Astrocyte (in vitro differentiated cells and primary cell): ENCODE measurements around the gene EVL. TPM values are rescaled to one million over a fixed set of nuclear protein-coding genes. Genes with fewer than 3 reads are reported as not detected.

Source experiments
- DNase-seq: peaks from one replicate; pipeline ENCODE4 v3.0.0-alpha.2; 2010; ENCODE audit warnings: low read depth
- FAIRE-seq: peaks from 2 replicates; lab custom pipeline; 2011; peaks lifted over from hg19 to GRCh38; lab: Jason Lieb, UNC
- H2AFZ ChIP-seq: 2 replicates; pipeline ENCODE4 v1.6.0; 2012; ENCODE audit warnings: low read depth, low read length, inconsistent platforms
- H3K27ac ChIP-seq: 2 replicates; pipeline ENCODE4 v1.5.1; 2011; ENCODE audit warnings: low read depth, low read length, inconsistent platforms
- H3K27me3 ChIP-seq: 2 replicates; pipeline ENCODE4 v1.6.0; 2011; ENCODE audit warnings: low read length, inconsistent platforms; ENCODE audit not compliant: insufficient read depth
- H3K36me3 ChIP-seq: 2 replicates; pipeline ENCODE4 v1.5.1; 2011; ENCODE audit warnings: low read length, inconsistent platforms; ENCODE audit not compliant: insufficient read depth
- H3K4me1 ChIP-seq: 2 replicates; pipeline ENCODE4 v1.5.1; 2011; ENCODE audit warnings: low read length, inconsistent platforms; ENCODE audit not compliant: insufficient read depth
- H3K4me2 ChIP-seq: 2 replicates; pipeline ENCODE4 v1.6.0; 2012; ENCODE audit warnings: low read length, inconsistent platforms
- H3K4me3 ChIP-seq: 2 replicates; pipeline ENCODE4 v1.5.1; 2011; ENCODE audit warnings: low read depth, mild to moderate bottlenecking, low read length, inconsistent platforms; ENCODE audit not compliant: insufficient read depth
- H3K79me2 ChIP-seq: 2 replicates; pipeline ENCODE4 v1.6.0; 2012; ENCODE audit warnings: mild to moderate bottlenecking, low read length, inconsistent platforms; ENCODE audit not compliant: insufficient read depth
- H3K9ac ChIP-seq: 2 replicates; pipeline ENCODE4 v1.6.0; 2012; ENCODE audit warnings: mild to moderate bottlenecking, low read length, inconsistent platforms
- H3K9me3 ChIP-seq: 2 replicates; pipeline ENCODE4 v1.5.1; 2012; ENCODE audit warnings: low read depth, mild to moderate bottlenecking, low read length, inconsistent platforms; ENCODE audit not compliant: insufficient read depth
- H4K20me1 ChIP-seq: 2 replicates; pipeline ENCODE4 v1.6.0; 2012; ENCODE audit warnings: low read length, inconsistent platforms; ENCODE audit not compliant: insufficient read depth
- H3K27ac Mint-ChIP-seq: one replicate; pipeline ENCODE4 v1.8.0; 2021; ENCODE audit warnings: mild to moderate bottlenecking, mixed read lengths; ENCODE audit not compliant: unreplicated experiment
- H3K27me3 Mint-ChIP-seq: one replicate; pipeline ENCODE4 v1.8.0; 2021; ENCODE audit warnings: low read depth, mixed read lengths; ENCODE audit not compliant: unreplicated experiment
- H3K36me3 Mint-ChIP-seq: one replicate; pipeline ENCODE4 v1.8.0; 2021; ENCODE audit warnings: low read depth, mixed read lengths; ENCODE audit not compliant: unreplicated experiment
- H3K4me1 Mint-ChIP-seq: one replicate; pipeline ENCODE4 v1.8.0; 2021; ENCODE audit warnings: low read depth, mixed read lengths; ENCODE audit not compliant: unreplicated experiment
- H3K4me3 Mint-ChIP-seq: one replicate; pipeline ENCODE4 v1.8.0; 2021; ENCODE audit warnings: mild to moderate bottlenecking, moderate library complexity, mixed read lengths; ENCODE audit not compliant: unreplicated experiment
- H3K9me3 Mint-ChIP-seq: one replicate; pipeline ENCODE4 v1.8.0; 2021; ENCODE audit warnings: mild to moderate bottlenecking, mixed read lengths; ENCODE audit not compliant: unreplicated experiment
- CTCF ChIP-seq: IDR thresholded peaks from 2 replicates; pipeline ENCODE4 v1.5.1; 2011; ENCODE audit warnings: low read depth, mild to moderate bottlenecking, inconsistent platforms, low read length, moderate library complexity; ENCODE audit not compliant: insufficient read depth
- EZH2 ChIP-seq: IDR thresholded peaks from 2 replicates; pipeline ENCODE4 v1.6.1; 2012; ENCODE audit warnings: mild to moderate bottlenecking, low read length, inconsistent platforms; ENCODE audit not compliant: insufficient read depth
- total RNA-seq: library from RNA; stranded (reverse); gene quantifications from 2 replicates; pipeline ENCODE4 v1.2.1, GENCODE V29; 2021

Gene EVL
- total RNA-seq, 1 donor from 2014 or later = 48.9 TPM

- Mint-ChIP-seq H3K27ac (no peak overlapping the region), H3K36me3 (peaks cover 9% of the 10 kb centered on the region), H3K4me1 (peaks cover 2% of the 10 kb centered on the region), H3K9me3 (no peaks in the 10 kb centered on the region), H3K27me3 (peaks cover 3% of the 10 kb centered on the region), H3K4me3 (no peak overlapping the region)
- H3K4me2 ChIP-seq = no peak overlapping the region
- no peaks in the 10 kb centered on the region for H3K79me2 ChIP-seq
- no peak overlapping the region for H3K27ac ChIP-seq
- no peaks in the 10 kb centered on the region for H3K4me1 ChIP-seq
- H4K20me1 ChIP-seq = no peaks in the 10 kb centered on the region
- H3K9me3 ChIP-seq = no peaks in the 10 kb centered on the region
- peak; percentile 8 for TF ChIP-seq CTCF
- no peak for TF ChIP-seq EZH2
- peak; percentile 12 for DNase-seq
- no peaks in the 10 kb centered on the region for H3K27me3 ChIP-seq
- FAIRE-seq = no peak
- H2AFZ ChIP-seq = no peak overlapping the region
- no peak overlapping the region for H3K9ac ChIP-seq
- H3K36me3 ChIP-seq = no peaks in the 10 kb centered on the region
- H3K4me3 ChIP-seq = no peak overlapping the region
Measured at GRCh38 chr14:100140452-100141078, 75.3 kb downstream of the EVL start.

GRCh38 chr14:100141098-100141497 is 75.9 kb downstream of the EVL start:
- no peak overlapping the region for H3K9ac ChIP-seq
- no peak for DNase-seq
- H3K27me3 Mint-ChIP-seq = peaks cover 3% of the 10 kb centered on the region
- no peak overlapping the region for H3K4me3 ChIP-seq
- H3K27me3 ChIP-seq = no peaks in the 10 kb centered on the region
- H3K36me3 ChIP-seq = no peaks in the 10 kb centered on the region
- no peaks in the 10 kb centered on the region for H3K9me3 Mint-ChIP-seq
- no peaks in the 10 kb centered on the region for H3K9me3 ChIP-seq
- no peak overlapping the region for H2AFZ ChIP-seq
- H3K4me2 ChIP-seq = no peak overlapping the region
- TF ChIP-seq EZH2 = no peak
- no peak for TF ChIP-seq CTCF
- no peak overlapping the region for H3K27ac Mint-ChIP-seq
- H3K4me3 Mint-ChIP-seq = no peak overlapping the region
- H3K36me3 Mint-ChIP-seq = peaks cover 10% of the 10 kb centered on the region
- no peaks in the 10 kb centered on the region for H4K20me1 ChIP-seq
- FAIRE-seq = no peak
- no peaks in the 10 kb centered on the region for H3K4me1 ChIP-seq
- H3K79me2 ChIP-seq = no peaks in the 10 kb centered on the region
- H3K4me1 Mint-ChIP-seq = peaks cover 2% of the 10 kb centered on the region
- no peak overlapping the region for H3K27ac ChIP-seq
